Measurements from ENCODE around the gene CLDN11.

The CLDN11 gene

DNA sequence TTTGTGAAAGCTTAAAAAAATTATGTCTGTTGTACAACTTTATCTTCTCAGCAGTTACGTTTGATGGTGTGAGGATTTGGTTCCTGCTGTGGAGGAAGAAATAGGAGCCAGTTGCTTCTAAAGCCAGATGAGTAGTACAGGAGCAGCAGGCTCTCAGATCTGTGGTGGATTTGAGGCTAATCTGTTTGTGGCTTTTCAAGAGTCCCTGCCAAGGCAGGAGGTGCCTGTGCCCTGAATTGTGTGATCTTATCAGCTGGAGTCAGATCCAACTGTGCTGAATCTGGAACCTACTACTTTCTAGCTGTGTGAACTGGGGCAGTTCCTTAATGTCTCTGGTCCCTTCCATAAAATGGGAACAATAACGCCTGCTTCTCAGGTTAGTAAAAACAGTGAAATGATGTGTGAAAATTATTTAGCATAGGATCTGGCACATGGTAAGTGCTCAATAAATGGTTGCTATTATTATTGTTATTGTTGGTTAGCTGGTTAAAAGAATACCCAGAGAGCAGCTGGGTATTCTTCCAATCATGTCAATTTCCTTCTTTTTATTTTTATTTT, 7.7 kb downstream of the CLDN11 start:
- DNase-seq (ENCODE audit: low read depth in 1 of 2, low spot score in 1 of 2): no peak

DNA sequence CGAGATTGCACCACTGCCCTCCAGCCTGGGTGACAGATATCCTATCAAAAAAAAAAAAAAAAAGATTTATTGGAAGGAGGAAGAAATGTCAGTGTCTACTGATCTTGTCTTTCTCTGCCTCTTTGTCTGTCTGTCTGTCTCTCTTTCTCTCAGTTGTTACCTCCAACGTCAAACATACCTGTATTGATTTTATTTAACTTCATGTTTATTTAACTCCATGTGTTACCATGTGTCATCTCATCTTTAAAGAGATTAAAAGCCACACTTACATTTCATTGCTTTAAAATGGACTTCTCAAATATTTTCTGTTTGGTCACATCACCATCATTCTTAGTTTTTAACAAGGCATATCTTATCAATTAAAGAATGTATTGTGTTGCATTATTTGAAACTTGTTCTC, 9.4 kb downstream of the CLDN11 start:
- no peak for DNase-seq (ENCODE audit: low read depth in 1 of 2, low spot score in 1 of 2)

DNA sequence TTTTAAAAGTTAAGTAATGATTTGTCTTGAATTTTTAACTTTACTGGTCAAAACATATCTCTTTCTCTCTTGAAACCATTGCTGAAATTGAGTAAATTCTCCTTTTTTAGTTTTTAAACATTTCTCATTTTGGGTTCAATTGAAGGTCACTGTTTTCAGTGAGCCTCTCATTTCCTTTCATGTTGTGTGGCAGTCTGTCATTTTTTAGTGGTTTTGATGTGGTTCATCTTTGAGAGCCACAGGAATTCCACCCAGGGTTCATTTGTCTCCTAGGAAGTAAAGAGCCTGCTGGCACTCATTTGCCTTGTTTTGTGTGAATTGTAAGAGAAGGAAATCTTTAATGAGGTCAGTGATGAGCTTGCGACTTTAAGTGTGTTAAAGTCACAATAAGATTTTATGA, 10.4 kb downstream of the CLDN11 start:
- DNase-seq (ENCODE audit: low read depth in 1 of 2, low spot score in 1 of 2): no peak

DNA sequence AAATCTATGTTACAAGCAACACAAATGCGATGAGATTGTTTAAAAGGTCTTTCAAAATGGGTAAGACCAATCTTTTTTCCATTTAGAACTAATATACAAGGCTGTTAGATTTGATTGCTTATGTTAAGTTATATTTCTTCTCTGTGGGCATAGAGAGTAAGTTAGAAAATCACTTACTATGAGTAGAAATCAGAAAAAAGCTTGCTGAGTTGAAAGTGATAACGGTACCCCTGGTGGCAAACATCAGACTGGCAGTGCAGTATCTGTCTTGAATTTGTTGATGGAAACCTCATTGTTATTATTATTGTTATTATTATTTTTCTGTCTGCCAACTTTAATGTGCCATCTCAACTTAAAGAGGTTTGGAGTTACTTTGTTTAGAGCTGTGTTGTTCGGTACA, 12.4 kb downstream of the CLDN11 start:
- no peak for DNase-seq (ENCODE audit: low read depth in 1 of 2, low spot score in 1 of 2)

DNA sequence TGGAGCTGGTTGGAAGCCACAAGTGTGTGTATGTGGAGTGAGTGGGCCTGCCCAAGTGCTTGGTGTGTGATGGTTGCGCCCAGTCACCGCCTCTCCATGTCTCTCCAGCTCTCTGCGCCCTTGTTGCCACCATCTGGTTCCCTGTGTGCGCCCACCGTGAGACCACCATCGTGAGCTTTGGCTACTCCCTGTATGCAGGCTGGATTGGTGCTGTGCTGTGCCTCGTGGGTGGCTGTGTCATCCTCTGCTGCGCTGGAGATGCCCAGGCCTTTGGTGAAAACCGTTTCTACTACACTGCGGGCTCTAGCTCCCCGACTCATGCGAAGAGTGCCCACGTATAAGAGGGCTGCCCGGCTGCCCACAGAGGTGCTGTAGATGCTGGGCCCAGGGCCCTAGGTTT, 13.7 kb downstream of the CLDN11 start:
- no peak for DNase-seq (ENCODE audit: low read depth in 1 of 2, low spot score in 1 of 2)

DNA sequence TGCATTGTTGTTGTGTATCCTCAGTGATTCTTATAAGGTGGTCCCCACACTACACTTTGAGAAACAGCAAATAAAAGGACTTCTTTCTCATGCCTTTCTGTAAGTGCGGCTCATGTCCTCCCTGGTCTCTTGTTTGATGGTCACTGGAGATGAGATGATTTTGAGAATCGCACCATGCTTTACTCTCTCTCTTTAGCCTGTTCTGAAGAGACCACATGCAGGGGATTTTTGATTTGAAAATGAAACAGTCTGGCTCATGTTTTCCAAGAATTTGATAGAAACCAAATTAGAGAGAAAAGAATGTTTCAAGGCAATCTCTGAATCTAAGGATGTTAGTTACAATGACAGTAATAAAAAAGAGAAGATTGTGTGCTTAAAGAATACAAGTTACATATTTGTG, 18.0 kb downstream of the CLDN11 start:
- no peak for DNase-seq (ENCODE audit: low read depth in 1 of 2, low spot score in 1 of 2)

DNA sequence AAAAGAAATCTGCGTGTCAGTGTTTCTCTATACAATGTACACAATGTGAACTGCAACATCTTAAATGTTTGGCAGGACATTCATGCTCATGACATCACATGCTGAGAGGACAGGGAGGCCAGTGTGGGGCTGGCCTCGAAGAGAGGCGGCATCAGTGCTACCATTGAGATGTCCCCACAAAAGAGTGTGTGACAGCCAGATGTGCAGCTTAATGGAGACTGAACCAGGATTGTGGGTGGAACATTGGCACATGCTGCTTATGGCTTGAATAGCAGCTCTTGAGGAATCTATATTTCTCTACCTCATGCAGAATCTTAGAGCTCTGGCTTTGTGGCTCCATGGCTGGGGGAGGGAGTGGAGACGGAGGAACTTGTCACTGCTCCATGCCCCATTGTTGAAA, 18.5 kb downstream of the CLDN11 start:
- DNase-seq (ENCODE audit: low read depth in 1 of 2, low spot score in 1 of 2): no peak

DNA sequence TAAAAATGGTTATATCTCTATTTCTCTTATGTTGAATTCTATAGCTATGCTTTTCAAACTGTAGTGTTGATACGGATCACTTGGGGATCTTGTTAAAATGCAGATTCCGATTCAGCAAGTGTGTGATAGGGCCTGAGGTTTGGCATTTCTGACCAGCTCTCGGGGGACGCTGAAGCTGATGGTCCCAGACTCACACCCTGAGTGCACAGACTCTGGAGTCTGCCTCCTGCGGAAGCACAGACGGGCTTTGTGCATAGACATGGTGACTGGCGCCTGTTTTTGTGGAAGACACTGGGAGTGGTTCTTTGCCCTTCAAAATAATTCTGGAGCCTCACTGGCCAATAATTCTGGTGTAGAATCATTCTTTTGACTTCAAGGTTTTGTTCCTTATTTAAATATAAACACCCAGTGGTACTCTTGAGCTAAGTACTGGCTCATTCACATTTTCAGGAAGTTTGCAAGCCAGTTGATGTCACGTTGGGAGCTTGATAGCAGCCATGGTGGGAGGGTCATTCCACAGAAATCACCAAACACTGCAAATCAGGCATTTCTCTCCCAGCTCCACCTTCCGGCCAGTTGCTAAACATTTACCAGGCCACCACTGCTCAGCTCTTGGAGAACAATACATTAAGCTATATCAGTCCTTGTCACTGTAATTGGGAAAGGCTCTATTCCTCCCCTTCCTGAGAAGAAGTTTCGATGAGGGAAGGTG, 19.2 kb downstream of the CLDN11 start:
- no peak for DNase-seq (ENCODE audit: low read depth in 1 of 2, low spot score in 1 of 2)

DNA sequence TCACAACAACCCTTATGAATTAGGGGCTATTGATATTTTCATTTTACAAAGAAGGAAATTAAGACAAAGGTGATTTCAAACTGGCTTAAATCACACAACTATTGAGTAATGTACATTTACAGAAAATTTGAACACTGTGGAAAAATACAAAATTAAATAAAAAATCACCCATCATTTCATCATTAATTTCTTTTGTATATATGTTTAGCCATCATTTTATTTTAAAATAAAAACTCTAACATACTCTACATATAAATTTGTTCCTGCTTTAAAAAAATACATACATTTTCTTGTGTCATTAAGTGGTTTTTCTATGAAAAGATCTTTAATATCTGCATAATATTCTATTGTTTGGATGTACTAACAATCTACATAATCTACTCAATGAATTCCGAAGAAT, 20.2 kb downstream of the CLDN11 start:
- no peak for DNase-seq (ENCODE audit: low read depth in 1 of 2, low spot score in 1 of 2)

DNA sequence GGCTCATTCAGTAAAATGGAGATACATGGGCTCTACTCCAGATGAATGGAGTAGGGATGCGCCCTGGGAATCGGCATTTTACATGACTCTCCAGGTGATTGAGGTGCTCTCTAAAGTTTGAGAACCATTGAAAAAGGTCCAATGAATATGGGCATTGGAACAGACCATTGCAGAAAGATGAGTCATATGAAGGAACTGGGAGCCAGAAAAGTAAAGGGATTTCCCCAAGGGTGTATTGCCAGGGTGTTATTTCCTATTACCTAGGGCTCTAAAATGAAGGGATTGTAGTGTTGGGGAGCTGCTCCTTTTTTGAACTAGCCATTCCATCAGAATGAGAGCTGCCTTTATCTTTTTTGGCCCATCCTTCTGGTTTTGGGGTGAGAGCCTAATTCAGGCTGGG, 21.7 kb downstream of the CLDN11 start:
- no peak for DNase-seq (ENCODE audit: low read depth in 1 of 2, low spot score in 1 of 2)

DNA sequence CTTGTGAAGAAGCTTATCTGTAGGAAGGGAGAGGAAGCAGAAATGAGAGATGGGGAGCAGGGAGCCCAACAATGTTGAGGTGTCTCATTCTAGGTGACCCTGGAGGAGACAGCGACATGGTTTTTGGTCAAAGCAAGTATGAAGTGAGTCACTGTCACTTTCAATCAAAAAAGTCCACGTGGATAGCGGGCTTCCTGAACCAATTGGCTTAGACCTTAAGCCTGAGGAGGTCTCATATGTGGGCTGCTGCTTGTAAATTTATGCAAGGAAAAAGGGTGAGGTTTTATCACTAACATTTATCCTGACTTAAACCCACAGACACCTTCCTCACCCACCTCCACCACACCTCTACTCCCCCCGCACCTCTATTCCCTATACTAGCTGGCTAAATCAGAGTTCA, 22.7 kb downstream of the CLDN11 start:
- no peak for DNase-seq (ENCODE audit: low read depth in 1 of 2, low spot score in 1 of 2)

DNA sequence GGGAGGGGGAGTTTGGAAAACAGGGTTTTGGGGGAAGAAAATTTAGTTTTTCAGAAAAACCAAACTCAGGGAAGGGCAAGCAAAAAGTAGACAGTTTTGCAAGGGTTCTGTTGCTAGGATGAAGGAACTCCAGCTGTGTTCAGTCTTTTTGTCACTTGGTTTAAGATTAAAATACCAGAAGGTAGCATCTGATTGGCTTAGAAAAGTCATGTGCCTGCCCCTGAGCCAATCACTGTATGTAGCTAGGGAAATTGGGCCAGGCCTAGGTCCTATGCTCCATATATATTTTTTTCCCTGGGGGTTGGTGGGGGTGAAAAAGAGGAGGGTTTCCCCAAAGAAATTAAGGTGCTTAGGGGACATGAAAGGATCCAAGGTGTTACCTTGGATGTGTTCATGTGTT, 24.3 kb downstream of the CLDN11 start:
- no peak for DNase-seq (ENCODE audit: low read depth in 1 of 2, low spot score in 1 of 2)

DNA sequence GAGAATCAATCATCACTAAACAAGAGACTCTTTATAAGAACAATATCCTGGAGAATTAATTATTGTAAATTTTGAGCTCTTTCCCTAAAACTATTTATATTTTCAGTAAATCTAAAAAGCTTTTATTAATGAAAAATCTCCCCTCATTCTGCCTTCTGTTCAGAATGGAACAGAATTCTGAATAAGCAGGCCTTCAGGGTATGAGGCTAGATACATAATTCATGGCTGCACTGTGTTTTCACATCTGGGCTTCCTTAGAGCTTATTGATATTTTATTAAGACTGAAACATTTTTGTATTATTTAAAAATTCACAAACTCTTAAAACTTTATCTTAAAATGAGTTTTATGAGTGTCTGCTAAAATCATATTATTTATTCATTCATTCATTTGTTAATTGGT, 24.8 kb downstream of the CLDN11 start:
- no peak for DNase-seq (ENCODE audit: low read depth in 1 of 2, low spot score in 1 of 2)

DNA sequence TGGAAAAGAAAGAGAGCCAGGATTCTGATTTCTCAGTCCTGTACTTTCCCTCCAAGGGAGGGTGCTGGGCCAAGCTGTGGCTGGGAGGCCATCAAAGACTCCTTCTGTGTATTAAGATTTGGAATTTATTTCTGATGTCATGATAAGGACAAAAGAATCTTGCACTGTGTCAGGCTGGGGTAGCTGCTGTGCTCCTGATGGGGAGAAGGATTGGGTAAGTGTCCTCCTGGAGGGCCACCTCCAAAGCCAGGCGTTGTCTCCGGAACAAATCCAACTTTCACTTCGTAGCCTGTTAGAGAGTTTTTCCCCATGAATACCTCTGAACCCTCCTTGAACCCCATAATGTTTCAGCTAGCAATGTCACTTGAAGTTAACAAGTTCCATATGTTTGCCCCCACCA, 29.9 kb downstream of the CLDN11 start:
- no peak for DNase-seq (ENCODE audit: low read depth in 1 of 2, low spot score in 1 of 2)

DNA sequence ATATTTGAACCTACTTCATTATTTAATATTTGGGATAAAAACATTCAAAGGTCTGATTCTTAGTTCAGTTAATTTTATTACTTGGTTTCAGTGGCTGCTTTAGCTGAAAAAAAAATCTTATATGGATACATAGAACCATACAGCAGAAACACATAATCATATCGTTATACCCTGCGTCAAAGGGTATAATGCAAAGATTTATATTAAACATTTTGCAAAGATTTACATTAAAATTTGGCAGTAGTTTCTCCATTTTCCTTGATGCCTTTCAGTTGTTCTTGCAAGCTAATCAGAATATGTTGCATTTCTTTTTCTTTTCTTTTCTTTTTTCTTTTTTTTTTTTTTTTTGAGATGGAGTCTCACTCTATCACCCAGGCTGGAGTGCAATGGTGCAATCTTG, 31.4 kb downstream of the CLDN11 start:
- DNase-seq (ENCODE audit: low read depth in 1 of 2, low spot score in 1 of 2): no peak

DNA sequence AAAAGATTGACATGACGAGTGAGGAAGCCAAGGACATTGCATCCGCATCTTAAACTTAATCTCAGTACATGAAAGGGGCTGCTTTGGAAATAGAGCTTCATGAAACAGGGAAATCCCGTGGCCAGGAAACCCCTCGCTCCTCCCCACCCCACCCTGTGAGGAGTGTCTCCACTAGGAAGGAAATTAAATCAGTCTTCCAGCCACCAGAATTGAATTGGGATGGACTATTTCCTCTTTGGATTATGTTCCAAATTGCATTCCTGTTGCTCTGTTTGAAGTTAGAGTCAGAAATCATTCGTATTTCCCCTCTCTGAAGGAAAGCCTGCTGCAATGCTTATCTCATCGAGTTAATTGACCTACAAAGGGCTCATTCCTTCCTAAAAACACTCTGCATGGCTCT, 35.8 kb downstream of the CLDN11 start:
- DNase-seq (ENCODE audit: low read depth in 1 of 2, low spot score in 1 of 2): no peak

DNA sequence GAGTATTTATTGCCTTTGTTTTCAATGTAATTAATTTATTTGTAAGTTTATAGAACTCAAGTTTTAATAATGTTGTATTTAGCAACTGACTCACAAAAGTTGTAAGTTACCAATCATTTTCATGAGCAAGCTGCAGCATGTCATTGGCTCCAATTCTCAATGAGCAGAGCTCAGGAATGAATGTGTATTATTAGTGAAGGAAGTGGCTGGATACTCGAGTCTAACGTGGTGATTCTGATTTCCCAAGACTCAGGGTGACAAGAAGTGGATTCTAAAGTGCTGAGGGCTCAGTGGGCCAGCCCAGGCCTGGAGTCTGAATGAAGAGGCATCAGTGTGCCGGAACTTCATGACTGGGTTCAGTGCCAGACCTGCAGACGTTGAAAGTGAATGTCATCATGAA, 39.6 kb downstream of the CLDN11 start:
- DNase-seq (ENCODE audit: low read depth in 1 of 2, low spot score in 1 of 2): no peak

DNA sequence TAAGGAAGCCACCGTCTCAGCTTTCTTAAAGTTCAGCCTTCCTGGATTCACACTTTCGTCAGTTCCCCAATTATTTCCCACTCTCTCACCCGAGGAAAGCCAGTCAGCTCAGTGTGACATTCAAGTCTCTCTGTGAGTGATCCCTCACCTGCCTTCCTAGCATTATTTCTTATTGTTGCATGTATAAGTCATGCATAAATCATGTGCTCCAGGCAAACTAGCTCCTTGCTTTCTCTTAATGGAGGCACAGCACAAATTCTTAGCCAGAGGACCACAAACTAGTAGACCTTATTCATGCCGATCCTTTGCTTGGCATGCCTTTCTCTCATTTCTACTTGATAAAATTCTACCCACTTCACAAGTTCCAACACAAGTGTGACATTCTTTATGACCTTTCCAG, 44.3 kb downstream of the CLDN11 start:
- DNase-seq (ENCODE audit: low read depth in 1 of 2, low spot score in 1 of 2): no peak

DNA sequence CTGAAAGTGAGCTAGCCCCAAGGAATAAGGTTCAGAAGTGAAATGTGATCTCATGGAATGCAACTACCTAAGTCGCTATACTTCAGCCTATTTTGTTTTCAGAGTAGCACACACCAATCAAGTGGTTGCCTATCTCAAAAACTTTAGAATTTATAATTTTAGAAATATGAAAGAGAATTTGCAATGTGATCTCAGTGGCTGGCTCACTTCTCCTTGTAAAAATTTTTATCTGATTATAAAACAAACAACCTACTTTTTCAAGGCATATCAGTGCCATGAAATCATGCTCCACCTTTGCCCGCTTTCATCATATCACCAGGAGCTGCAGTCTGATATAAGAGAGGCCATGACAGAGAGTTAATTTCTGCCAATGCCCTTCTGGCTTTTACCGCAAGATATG, 47.3 kb downstream of the CLDN11 start:
- no peak for DNase-seq (ENCODE audit: low read depth in 1 of 2, low spot score in 1 of 2)

DNA sequence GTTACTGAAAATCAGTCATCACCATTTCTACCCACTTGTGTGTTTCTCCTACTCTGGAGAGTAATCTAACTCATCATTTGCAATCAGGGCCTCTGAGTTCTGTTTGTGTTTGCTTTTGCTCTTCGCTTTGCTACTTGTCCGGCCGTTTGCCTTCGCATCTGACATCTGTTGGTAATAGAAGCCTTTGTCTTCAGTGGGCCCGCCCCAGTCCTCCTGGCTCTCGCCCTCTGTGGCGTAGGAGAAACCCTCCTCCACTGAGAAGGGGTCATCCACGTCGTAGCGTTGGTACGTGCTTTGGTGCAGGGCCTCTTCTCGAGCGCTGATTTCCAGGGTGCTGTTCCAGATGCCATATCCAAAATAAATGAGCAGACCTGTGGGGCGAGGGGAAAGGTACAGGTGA, 48.3 kb downstream of the CLDN11 start:
- DNase-seq (ENCODE audit: low read depth in 1 of 2, low spot score in 1 of 2): no peak

DNA sequence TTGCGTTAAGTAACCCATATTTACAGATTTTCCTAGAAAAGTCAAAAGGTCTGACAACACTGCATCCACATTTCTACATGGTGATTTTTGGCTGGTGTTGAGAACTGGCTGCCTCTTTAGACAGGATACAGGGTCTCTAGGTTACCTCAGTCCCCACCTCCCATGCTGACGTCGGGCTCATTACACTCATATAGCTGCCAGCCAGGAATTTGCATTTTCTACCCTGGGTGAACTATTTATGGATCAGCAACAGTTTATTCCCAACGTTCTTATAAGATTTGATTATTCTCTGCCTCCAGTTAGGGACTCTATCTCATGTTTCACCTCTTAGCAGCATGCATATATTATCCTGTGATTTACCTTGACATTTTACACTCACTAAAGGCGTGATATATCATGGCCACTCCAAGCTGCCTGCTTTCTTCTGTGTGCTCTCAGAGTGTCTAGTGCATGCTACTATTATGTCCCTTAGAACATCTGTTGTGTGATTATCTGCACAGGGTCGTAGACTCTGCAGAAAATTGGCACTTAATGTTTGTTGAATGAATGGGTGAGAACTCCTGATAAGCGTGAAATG, 49.0 kb downstream of the CLDN11 start:
- no peak for DNase-seq (ENCODE audit: low read depth in 1 of 2, low spot score in 1 of 2)

DNA sequence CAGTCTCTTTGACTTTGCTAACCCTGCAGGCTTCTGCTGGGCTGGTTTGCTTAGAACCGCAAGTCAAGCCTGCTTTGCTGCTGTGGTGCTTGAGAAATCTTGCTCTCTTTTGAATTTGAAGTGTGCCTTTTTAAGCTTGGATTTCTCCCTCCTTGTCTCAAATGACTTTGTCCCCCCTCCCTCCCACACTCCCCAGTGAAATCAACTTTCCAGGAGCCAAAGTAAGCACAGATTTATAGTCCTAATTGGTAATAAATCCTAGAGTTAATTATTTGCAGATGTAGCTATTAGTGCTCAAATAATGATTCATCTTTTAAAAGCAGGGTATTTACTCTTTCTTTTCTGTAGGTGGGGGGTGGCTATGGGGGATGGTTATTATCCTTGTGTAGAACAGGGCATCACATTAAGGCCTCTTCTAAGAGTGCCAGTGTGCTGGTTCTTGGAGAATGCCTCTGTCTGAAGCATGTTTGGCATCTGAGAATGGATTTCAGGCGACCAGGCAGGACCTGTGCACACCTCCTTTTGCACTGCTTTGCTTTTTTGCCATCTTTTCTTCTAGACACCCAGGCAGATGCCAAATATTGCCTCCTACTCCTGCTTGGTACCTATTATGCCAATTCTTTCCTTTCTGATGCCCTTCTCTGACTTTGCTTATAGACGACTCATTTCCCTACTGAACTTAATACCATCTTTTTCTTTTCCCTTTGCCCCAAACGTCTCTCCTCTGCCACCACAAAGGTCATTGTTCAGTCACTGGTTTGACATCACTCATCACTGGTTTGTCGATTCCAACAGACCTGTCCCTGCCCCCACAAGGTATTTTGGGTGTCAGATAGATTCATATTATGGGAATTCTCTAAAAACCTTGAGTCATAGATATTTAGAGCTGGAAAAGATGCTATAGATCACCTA, 50.7 kb downstream of the CLDN11 start:
- no peak for DNase-seq (ENCODE audit: low read depth in 1 of 2, low spot score in 1 of 2)
